GM23338 (cell line): Measurements from ENCODE around the gene NUF2.

Source experiments
- CREB1 ChIP-seq: fragments of 250-450 bp; sonication (Bioruptor Pico); IDR thresholded peaks from 2 replicates; pipeline ENCODE4 v1.5.0; 2020; ENCODE audit warnings: low read depth, mild to moderate bottlenecking, moderate library complexity
- EZH2 ChIP-seq: fragments of 200-600 bp; sonication (generic); IDR thresholded peaks from one replicate; pipeline ENCODE4 v1.8.0; 2017; ENCODE audit warnings: antibody characterized with exemption, mild to moderate bottlenecking, low read depth; ENCODE audit not compliant: unreplicated experiment
- EZH2phosphoT487 ChIP-seq: fragments of 200-600 bp; sonication (generic); IDR thresholded peaks from one replicate; pipeline ENCODE4 v1.8.1; 2018; ENCODE audit warnings: antibody characterized with exemption; ENCODE audit not compliant: unreplicated experiment
- JUNB ChIP-seq: IDR thresholded peaks from one replicate; pipeline ENCODE4 v1.6.1; 2016; ENCODE audit warnings: antibody characterized with exemption; ENCODE audit not compliant: unreplicated experiment
- POLR2AphosphoS5 ChIP-seq: IDR thresholded peaks from 2 replicates; pipeline ENCODE4 v1.6.1; 2016; ENCODE audit warnings: antibody characterized with exemption, low read depth
- STAT1 ChIP-seq: IDR thresholded peaks from one replicate; pipeline ENCODE4 v1.6.1; 2016; ENCODE audit warnings: antibody characterized with exemption; ENCODE audit not compliant: unreplicated experiment
- ZNF114 ChIP-seq: fragments of 250-450 bp; sonication (Bioruptor Pico); IDR thresholded peaks from 2 replicates; pipeline ENCODE4 v1.5.0; 2020; ENCODE audit warnings: mild to moderate bottlenecking, moderate library complexity
- ZNF331 ChIP-seq: fragments of 250-450 bp; sonication (Bioruptor Pico); IDR thresholded peaks from 2 replicates; pipeline ENCODE4 v1.5.0; 2020; ENCODE audit warnings: low read depth, mild to moderate bottlenecking, moderate library complexity
- TF ChIP-seq, protein P1 (sequence below), 2 experiments: fragments of 200-600 bp in 1 of 2; sonication (generic) in 1 of 2; conservative IDR thresholded peaks; 2 replicates each; pipeline versions ENCODE4 v1.5.1 to v1.6.1; 2016 to 2017; ENCODE audit warnings: antibody characterized with exemption in 2 of 2, low read depth in 2 of 2, mild to moderate bottlenecking in 2 of 2, moderate library complexity in 1 of 2
- TF ChIP-seq, protein P2 (sequence below): IDR thresholded peaks from one replicate; pipeline ENCODE4 v1.6.1; 2018; ENCODE audit warnings: antibody characterized with exemption; ENCODE audit not compliant: unreplicated experiment
- TF ChIP-seq, protein P3 (sequence below): IDR thresholded peaks from 2 replicates; pipeline ENCODE4 v1.6.1; 2016; ENCODE audit warnings: antibody characterized with exemption

DNA sequence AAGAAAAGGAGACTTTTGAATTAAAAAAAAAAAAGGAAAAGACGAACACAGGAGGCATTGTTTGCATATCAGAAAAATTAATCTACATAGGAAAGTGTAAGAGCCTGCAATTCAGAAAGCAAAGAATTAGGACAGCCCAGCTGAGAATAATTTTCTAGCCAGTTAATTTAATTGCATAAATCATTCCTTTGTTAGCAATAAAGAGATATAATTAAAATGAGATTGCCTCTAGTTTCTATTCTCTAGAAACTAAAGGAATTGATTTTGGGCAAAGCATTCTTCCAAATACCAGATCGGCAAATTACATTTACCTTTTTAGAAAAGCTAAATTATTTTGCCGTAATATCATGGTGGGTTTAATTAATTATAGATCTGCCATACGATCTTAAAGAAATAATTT lies 46.0 kb downstream of the NUF2 start:
- TF ChIP-seq, protein P1, sequence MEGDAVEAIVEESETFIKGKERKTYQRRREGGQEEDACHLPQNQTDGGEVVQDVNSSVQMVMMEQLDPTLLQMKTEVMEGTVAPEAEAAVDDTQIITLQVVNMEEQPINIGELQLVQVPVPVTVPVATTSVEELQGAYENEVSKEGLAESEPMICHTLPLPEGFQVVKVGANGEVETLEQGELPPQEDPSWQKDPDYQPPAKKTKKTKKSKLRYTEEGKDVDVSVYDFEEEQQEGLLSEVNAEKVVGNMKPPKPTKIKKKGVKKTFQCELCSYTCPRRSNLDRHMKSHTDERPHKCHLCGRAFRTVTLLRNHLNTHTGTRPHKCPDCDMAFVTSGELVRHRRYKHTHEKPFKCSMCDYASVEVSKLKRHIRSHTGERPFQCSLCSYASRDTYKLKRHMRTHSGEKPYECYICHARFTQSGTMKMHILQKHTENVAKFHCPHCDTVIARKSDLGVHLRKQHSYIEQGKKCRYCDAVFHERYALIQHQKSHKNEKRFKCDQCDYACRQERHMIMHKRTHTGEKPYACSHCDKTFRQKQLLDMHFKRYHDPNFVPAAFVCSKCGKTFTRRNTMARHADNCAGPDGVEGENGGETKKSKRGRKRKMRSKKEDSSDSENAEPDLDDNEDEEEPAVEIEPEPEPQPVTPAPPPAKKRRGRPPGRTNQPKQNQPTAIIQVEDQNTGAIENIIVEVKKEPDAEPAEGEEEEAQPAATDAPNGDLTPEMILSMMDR (conservative IDR thresholded peaks at IDR 0.05; ENCODE audit: low read depth in 2 of 2) = no peak
- TF ChIP-seq JUNB (no peak), EZH2 (no peak), POLR2AphosphoS5 (no peak), ZNF114 (no peak), CREB1 (CRISPR knock-in tag) (no peak), EZH2phosphoT487 (no peak), STAT1 (no peak), ZNF331 (CRISPR knock-in tag) (no peak)
- TF ChIP-seq, protein P2, sequence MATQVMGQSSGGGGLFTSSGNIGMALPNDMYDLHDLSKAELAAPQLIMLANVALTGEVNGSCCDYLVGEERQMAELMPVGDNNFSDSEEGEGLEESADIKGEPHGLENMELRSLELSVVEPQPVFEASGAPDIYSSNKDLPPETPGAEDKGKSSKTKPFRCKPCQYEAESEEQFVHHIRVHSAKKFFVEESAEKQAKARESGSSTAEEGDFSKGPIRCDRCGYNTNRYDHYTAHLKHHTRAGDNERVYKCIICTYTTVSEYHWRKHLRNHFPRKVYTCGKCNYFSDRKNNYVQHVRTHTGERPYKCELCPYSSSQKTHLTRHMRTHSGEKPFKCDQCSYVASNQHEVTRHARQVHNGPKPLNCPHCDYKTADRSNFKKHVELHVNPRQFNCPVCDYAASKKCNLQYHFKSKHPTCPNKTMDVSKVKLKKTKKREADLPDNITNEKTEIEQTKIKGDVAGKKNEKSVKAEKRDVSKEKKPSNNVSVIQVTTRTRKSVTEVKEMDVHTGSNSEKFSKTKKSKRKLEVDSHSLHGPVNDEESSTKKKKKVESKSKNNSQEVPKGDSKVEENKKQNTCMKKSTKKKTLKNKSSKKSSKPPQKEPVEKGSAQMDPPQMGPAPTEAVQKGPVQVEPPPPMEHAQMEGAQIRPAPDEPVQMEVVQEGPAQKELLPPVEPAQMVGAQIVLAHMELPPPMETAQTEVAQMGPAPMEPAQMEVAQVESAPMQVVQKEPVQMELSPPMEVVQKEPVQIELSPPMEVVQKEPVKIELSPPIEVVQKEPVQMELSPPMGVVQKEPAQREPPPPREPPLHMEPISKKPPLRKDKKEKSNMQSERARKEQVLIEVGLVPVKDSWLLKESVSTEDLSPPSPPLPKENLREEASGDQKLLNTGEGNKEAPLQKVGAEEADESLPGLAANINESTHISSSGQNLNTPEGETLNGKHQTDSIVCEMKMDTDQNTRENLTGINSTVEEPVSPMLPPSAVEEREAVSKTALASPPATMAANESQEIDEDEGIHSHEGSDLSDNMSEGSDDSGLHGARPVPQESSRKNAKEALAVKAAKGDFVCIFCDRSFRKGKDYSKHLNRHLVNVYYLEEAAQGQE = no peak
- TF ChIP-seq, protein P3, sequence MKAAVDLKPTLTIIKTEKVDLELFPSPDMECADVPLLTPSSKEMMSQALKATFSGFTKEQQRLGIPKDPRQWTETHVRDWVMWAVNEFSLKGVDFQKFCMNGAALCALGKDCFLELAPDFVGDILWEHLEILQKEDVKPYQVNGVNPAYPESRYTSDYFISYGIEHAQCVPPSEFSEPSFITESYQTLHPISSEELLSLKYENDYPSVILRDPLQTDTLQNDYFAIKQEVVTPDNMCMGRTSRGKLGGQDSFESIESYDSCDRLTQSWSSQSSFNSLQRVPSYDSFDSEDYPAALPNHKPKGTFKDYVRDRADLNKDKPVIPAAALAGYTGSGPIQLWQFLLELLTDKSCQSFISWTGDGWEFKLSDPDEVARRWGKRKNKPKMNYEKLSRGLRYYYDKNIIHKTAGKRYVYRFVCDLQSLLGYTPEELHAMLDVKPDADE = no peak
